GM19328 (cell line): Measurements from ENCODE around the gene DLX2.
"Not testable (repeated sequence)": the region's sequence is repeated elsewhere in the genome, so short reads cannot be mapped to it uniquely, and the experiment has no call there.

Experiments used
- ATAC-seq: cut with Tn5 transposase; IDR thresholded peaks from one replicate; pipeline ENCODE4 v1.9.1; 2021; ENCODE audit warnings: mild to moderate bottlenecking, moderate library complexity; ENCODE audit not compliant: unreplicated experiment

The DLX2 gene

GRCh38 chr2:172083628-172084394 lies 18.9 kb downstream of the DLX2 start:
- no peak for ATAC-seq

GRCh38 chr2:172082944-172083627 lies 19.6 kb downstream of the DLX2 start:
- no peak for ATAC-seq

DNA sequence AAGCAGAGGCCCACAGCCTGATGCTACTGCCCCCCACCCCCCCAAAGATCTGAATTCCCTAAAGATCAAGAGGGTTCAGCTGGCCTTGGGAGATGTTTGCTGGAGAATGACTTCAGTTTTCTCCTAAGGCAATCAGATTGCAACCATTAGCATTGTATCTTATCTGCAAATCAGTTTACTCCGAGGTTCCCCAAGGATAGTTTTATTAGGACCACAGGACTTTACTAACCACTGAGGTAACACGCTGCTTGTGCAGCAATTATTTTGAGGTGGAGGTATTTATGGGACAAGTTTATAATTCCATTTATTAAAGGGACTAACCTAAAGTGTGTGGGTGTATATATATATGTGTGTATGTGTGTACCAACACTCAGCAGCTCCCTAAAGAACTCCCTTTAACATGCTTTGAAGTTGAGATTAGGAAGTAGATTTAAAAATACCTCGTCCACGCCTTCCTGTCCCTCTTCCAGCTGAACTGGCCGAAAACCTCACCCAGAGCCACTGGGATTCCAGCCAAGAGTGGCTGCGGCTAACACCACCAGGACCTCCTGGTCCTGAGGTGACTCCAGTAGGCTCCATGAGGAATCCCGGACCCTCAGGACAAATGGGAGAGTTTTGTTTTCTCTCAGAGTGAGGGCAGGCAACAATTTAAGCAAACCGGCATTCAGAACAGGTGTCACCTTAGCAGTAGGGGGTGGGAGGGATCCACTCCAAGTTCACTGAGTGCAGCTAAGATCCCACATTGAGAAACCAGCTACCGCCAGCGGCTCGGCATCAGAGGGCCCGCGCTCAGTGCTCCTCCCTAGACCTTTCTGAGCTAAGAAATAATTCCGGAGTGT lies 20.4 kb downstream of the DLX2 start:
- ATAC-seq = no peak

DNA sequence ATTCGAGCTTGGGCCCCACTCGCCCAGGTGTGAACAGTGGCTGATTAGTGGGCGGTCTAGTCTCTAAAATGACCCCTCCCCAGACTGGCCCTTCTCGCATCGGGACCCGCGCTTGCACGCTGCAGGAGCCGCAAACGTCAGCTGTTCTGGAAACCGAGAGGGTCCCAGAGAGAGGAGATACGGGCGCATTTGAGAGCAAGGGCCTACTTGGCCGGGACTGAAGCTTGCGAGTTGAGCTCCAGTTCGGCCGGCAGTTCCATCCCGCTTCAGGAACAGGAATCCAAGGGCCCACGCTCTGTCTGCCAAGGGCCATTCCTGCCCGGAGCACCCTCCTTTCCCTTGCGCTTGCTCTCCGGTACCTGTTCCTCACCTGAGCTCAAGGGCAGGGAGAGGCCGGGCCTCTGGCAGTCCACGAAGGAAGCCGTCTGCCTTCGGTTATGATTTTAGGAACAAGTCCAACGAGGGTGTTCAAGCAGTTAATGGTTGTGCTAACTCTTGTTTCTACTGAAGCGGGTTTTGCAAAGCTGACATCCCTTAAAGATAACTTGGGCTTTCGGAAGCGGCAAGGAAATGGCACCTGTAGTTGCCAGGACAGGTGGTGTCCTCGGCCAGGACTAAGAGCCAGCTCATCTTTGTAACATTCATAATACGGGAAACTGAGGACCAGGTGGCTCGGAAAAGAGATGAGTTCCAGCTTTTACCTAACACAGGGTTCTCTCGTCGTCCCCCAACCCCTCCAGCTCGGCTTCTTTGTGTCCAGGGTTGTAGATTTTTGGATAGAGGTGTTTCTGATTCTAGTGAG lies 21.3 kb downstream of the DLX2 start:
- no peak for ATAC-seq

DNA sequence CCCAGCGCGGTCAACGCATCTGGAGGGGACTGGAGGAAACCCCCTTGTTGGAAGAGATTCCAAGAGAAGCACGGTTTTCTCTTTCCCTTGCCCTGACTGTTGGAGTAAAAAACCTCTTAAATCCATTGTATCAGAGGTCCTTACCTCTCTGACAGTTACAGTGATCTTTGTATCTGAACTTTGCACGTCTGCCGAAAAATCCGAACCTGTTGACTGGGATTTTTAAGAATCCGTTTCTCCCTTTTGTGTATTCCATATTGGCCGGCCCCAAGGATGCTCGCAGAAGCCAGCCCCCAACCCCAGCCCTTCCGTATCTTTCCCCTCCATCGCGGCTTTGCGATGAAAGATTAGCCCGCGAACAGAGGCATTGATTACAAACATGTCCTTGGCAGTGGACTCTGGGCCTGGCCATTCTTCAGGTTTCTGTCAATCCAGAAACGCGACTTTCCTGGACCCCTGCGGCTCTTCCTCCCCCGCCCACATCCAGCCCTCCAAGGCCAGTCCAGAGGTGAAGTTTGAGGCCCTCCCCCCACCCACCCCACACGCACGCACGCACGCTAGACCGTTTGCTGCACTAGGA lies 22.0 kb downstream of the DLX2 start:
- no peak for ATAC-seq

DNA sequence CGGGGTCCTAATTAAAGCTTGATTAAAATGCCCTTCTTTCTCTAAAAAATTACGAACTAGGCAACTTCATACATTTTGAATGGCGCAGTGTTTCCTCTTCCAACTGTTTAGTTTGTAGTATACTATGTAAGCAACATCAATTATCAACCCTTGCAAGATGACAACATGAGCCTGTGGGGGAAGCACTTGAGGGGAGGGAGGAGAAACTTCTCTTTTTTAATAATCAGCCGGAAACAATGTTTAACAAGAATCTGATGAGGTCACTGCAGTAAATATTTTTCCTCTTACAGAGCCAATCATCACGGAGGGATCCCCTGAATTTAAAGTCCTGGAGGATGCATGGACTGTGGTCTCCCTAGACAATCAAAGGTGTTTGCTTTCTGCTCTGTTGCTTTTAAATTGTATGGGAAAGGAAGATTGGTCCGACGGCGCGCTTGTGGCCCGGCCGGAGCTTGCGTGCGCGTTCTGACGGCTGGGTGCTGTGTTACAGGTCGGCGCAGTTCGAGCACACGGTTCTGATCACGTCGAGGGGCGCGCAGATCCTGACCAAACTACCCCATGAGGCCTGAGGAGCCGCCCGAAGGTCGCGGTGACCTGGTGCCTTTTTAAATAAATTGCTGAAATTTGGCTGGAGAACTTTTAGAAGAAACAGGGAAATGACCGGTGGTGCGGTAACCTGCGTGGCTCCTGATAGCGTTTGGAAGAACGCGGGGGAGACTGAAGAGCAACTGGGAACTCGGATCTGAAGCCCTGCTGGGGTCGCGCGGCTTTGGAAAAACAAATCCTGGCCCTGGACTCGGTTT lies 22.7 kb downstream of the DLX2 start:
- no peak for ATAC-seq

DNA sequence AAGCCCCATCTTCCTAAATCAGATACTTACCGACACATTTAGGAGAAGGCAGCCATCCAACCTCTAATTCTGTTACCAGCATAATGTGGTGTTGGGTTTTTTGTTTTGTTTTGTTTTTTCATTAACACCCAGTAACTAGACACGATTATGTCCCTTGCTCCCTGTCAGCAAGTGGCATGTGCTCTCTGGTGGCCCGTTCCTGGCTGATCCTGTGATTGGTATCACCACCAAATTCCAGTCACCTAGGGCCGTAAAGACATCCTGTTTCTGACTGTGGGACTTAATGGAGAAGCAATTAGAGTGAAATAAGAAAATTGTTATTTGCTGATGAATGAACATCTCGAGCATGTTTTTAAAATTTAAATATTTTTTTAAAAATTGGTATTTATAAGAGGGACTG lies 23.3 kb downstream of the DLX2 start:
- ATAC-seq = no peak

GRCh38 chr2:172074254-172074653 lies 28.4 kb downstream of the DLX2 start:
- no peak for ATAC-seq

DNA sequence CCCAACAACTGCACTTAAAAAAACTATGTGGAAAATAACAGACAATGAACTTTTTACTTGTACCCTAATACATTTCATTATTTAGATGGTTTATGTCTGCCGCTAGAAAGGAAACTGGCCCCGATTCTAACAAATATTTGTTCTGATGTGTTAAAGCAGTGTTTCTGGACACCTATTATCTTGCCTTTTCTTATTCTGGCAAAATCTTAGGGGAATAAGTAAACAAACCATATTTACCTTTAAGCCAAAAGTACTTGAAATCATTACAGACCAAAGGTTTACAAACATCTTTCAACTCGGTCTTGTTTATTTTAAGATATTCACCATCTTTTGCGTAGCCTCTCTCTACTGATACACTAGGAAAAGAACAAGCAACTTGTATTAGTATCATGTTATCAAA lies 29.2 kb downstream of the DLX2 start:
- no peak for ATAC-seq

DNA sequence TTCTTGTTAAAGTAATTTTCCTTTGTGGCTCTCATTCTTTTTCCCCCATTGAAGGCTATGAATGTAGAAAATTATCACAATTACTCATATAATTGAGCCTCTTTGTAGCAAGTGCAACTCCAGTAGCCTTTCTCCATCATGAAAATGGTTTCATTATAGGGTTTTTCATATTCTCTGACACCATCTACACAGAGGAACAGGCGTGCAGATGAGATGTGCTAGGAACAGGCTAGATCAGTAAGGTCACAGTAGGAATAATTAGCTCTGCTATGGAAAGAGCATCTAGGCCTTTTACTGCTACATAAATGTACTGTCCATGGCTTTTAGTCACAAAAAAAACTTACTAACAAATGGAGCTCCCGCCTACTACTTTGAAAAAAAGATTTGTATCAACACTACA lies 30.0 kb downstream of the DLX2 start:
- ATAC-seq = no peak

DNA sequence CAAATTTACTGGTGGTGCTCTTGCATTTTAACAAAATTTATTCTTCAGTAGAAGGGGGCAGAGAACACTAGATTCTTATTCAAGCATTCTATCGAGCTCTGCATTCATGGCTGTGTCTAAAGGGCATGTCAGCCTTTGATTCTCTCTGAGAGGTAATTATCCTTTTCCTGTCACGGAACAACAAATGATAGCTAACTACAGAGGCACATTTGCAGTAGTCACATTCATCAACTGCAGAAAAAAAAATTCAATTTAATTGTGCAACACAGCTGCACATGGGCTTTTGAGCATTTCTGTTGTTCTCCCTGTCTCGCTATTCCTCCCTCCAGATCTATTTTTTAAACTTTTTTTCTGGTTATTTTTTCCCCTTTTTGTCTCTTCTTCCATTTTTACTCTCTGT lies 30.4 kb downstream of the DLX2 start:
- no peak for ATAC-seq

- no peak for ATAC-seq
These were observed 31.8 kb downstream of the DLX2 start for GRCh38 chr2:172070936-172071335.

GRCh38 chr2:172067905-172068304 lies 34.8 kb downstream of the DLX2 start:
- not testable (repeated sequence) for ATAC-seq

GRCh38 chr2:172066394-172066886 lies 36.3 kb downstream of the DLX2 start:
- ATAC-seq = no peak

DNA sequence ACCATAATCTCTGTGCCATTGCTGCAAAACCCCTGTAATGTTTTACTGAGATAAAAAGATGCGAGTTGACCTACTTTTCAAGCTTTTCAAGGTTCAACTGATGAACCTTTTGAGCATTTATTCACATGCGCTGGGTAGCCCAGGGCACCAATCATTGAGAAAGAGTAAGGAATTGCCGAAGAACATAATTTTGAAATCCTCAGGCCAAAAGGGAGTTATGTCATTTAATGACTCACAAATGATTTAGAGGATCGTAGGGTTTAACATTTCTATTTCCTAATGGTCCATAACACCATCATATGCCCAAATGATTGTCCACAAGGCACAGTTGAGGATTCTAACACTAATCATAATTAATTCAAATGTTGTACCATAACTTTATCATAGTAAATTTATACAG lies 37.6 kb downstream of the DLX2 start:
- ATAC-seq = no peak

GRCh38 chr2:172063446-172063845 lies 39.3 kb downstream of the DLX2 start:
- ATAC-seq = no peak

- no peak for ATAC-seq
These were observed 40.2 kb downstream of the DLX2 start for GRCh38 chr2:172062402-172063004.

- not testable (repeated sequence) for ATAC-seq
These were observed 42.6 kb downstream of the DLX2 start for GRCh38 chr2:172060118-172060517.

- ATAC-seq = no peak
These were observed 44.0 kb downstream of the DLX2 start for GRCh38 chr2:172058660-172059059.
